GM19455 (cell line): ENCODE data around the gene PCSK5.

Source experiments
- ATAC-seq: cut with Tn5 transposase; IDR thresholded peaks from one replicate; pipeline ENCODE4 v1.9.1; 2021; ENCODE audit not compliant: unreplicated experiment

PCSK5 gene

GRCh38 chr9:76223749-76224340 lies 333.4 kb downstream of the PCSK5 start:
- no peak for ATAC-seq

DNA sequence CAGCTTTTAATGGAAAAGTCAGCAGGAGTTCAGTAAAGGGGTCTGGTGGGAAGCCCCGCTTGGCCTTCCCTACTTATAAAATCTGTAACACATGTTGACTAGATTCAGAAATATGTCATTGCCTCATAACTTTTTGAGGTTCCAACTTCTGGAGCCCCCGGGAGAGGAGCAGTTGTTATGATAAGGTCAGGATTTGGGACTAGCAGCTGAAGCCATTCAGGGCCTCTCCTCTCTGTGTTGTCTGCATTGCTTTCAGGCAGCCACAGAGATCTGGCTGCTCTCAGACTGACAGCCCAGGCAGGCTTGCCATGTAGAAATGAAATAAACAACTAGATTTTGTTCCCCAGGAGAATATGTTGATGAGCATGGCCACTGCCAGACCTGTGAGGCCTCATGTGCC lies 336.7 kb downstream of the PCSK5 start:
- ATAC-seq, result no peak

GRCh38 chr9:76231001-76231400 lies 340.5 kb downstream of the PCSK5 start:
- ATAC-seq, result no peak

- no peak for ATAC-seq
These were observed 342.5 kb downstream of the PCSK5 start for GRCh38 chr9:76232861-76233489.

GRCh38 chr9:76240578-76240977 lies 350.1 kb downstream of the PCSK5 start:
- no peak for ATAC-seq

GRCh38 chr9:76245518-76245917 lies 355.0 kb downstream of the PCSK5 start:
- ATAC-seq, result no peak

DNA sequence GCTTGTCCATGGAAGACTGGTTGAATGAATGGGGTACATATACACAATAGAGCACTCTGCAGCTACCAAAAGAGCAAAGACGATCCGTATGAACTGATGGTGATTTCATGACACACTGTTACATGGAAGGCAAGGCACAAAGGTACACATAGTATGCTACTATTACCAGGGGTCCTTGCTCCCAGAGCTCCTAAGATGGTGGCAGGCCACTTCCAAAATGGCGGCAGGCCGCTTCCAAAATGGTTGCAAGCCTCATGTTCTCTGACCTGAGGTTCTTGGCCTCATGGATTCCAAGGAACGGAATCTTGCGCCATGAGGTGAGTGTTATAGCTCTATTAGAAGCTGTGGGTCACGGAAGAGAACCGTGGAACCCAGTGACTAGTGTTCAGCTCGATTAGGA lies 356.2 kb downstream of the PCSK5 start:
- ATAC-seq, result no peak

DNA sequence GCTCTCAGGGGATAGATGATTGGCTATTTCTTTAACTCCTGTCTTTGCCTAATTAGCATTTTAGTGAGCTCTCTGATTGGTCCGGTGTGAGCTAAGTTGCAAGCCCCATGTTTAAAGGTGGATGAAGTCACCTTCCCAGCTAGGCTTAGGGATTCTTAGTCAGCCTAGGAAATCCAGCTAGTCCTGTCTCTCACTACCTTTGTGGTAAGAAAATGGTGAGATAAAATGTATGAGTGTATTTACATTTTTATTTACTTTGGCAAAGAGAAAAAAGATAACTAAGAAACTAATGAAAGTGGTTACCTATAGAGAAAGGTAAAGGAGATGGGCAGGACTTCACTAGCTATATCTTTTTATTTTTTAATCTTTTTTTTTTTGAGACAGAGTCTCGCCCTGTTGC lies 357.0 kb downstream of the PCSK5 start:
- ATAC-seq, result no peak

DNA sequence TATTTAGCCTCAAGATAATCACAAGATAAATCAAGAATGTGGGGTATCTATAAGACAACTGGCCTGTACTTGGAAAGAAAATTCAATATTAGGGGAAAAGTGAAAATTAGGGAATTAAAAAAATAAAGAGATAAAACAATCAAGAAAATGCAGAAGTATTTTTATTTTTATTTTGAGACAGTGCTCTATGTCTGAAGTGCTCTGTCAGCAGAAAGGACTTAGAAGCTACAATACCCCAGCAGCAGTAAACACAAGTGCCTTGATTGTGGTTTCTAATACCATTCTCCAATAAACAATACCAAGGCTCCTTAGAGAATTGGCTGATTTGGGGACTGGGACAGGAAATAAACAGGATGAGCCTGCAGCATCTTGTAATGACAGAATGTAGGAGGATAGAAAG lies 358.8 kb downstream of the PCSK5 start:
- ATAC-seq, result no peak

DNA sequence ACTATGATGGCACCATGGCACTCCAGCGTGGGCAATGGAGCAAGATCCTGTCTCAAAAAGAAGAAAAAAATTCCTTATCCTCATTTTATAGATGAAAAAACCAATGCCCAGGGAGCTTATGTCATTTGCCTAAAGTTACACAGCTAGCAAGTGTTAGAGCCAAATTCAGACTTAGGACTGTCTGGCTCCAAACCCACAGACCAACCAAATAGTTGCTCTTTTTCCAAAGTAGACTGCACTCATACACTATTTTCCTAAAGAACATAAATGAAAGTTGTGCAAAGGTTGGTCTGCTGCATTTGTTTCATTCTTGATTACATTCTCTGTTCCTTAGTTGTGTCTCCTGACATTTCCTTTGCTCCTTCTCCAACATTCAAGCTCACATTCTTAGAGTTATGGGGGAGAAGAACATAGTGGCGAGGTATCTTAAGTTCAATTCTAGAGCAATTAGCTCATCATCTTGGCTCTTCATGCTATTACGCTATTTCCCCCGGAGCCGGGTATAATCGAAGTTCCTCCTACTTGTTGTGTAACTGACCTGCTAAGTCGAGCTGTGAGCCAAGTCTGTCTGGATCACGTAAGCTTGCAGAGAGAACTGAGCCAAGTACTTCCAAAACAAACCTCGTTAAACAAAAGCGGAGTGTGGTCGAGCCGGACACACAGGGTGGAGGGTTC lies 365.4 kb downstream of the PCSK5 start:
- ATAC-seq, result no peak

DNA sequence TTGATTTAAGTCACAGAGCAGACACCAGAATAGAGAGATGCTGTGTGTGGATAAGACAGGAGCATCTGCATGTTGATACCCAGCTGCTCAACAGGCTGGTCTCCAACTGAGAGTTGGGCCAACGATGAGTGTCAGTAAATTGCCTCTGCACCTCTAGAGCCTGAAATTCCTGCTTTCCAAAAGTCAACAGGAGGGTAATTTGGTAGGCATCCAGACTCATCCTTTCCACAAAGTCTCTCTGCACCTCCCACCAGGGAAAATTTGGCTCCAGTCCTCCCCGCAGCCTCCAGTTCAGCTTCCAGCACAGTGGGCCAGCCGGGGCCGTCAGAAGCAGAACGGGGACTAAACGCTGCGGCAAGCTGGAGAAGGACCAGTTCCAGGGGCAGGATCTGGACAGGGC lies 366.8 kb downstream of the PCSK5 start:
- ATAC-seq, result no peak

DNA sequence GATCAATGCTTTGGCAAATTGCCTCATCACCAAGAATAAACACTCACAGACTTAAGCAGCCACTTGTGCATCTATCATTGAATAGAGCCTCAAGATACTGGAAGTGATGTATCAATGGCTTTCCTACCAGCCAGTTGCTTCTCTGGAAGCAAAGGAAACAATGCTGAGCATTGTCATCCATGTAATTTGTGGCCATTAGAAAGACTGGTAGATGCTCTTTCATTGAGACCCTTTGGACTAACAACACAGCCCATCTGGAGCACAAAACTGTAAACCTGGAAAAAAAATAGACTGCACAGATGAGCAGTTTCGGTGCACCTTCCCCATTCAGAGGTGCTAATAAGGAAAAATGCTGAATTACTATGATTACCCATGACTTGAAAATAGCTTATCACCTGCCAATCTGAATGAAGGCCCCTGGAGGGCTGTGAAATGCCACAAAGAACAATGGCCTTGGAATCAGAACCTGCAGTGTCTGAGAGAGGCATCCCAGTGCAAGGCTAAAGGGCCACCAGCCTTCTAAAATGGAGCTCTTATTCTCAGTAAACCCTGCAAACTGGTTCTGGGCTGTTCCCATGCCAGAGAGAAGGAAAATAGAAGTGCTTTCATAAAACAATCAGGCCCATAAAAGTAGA lies 376.3 kb downstream of the PCSK5 start:
- no peak for ATAC-seq

GRCh38 chr9:76267284-76267652 lies 376.8 kb downstream of the PCSK5 start:
- ATAC-seq, result no peak

- no peak for ATAC-seq
These were observed 379.3 kb downstream of the PCSK5 start for GRCh38 chr9:76269789-76270188.

DNA sequence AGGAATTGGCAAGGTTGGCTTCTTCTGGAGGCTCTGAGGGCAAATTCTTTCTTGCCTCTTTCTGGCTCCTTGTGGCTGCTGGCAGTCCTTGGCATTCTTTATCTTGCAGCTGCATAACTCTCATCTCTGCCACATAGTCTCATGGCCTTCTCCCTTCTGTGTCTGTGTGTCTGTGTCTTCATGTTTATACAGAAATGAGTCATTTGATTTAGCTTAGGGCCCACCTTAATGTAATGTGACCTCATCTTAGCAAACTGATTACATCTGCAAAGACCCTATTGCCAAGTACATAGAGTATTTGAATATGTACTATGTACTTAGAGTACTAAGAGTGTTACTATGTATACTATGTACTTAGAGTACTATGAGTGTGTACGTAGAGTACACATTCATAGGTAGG lies 381.3 kb downstream of the PCSK5 start:
- ATAC-seq, result no peak

DNA sequence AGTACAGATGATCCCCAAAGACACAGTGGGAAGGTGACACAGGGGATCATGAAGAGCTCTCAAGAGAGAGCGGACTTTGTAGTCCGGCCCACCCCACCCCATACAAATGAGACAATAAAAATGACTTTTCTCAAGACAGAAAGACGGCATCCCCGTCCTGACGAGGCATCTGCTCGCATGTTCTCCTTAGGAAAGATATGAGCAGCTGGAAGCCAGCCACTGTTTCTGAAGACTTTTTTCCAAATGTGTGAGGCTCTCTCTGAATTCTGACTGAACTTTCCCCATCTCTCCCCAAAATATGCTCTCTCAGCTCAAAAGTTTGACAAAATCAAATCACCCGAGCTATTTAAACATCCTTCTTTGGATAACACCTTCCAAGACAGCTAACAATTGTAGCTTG lies 398.6 kb downstream of the PCSK5 start:
- no peak for ATAC-seq

GRCh38 chr9:76289703-76290102 lies 399.2 kb downstream of the PCSK5 start:
- ATAC-seq, result no peak

GRCh38 chr9:76290555-76290954 lies 400.1 kb downstream of the PCSK5 start:
- ATAC-seq, result no peak

GRCh38 chr9:76292246-76292645 lies 401.8 kb downstream of the PCSK5 start:
- ATAC-seq, result no peak

GRCh38 chr9:76292658-76293057 lies 402.2 kb downstream of the PCSK5 start:
- no peak for ATAC-seq

- ATAC-seq, result no peak
These were observed 403.8 kb downstream of the PCSK5 start for GRCh38 chr9:76294301-76294700.
